Neutrophil (primary cell): Measurements from ENCODE around the gene TPK1.

ENCODE experiments used
- H3K27ac ChIP-seq: fragments of 200-600 bp; sonication (generic); 2 replicates; pipeline ENCODE4 v1.5.1; 2016; ENCODE audit warnings: mild to moderate bottlenecking, moderate library complexity
- H3K27me3 ChIP-seq: fragments of 200-600 bp; sonication (generic); 2 replicates; pipeline ENCODE4 v1.6.0; 2016; ENCODE audit warnings: mild to moderate bottlenecking
- H3K36me3 ChIP-seq: fragments of 200-600 bp; sonication (generic); 2 replicates; pipeline ENCODE4 v1.5.1; 2017
- H3K4me1 ChIP-seq, 2 experiments: fragments of 200-600 bp in 1 of 2; sonication (generic) in 1 of 2; 1 replicate in 1 of 2; 2 replicates in 1 of 2; pipeline versions ENCODE4 v1.5.1 to v1.6.1; 2013 to 2016; ENCODE audit warnings: low read depth in 1 of 2, low read length in 1 of 2, mild to moderate bottlenecking in 1 of 2, moderate library complexity in 1 of 2; ENCODE audit not compliant: control insufficient read depth in 1 of 2, insufficient read depth in 1 of 2
- H3K4me3 ChIP-seq, 2 experiments: fragments of 200-600 bp in 1 of 2; sonication (generic) in 1 of 2; 1 replicate in 1 of 2; 2 replicates in 1 of 2; pipeline ENCODE4 v1.5.1; 2013 to 2016; ENCODE audit warnings: low read depth in 1 of 2, low read length in 1 of 2, mild to moderate bottlenecking in 1 of 2, moderate library complexity in 1 of 2
- H3K9me3 ChIP-seq: fragments of 200-600 bp; sonication (generic); 2 replicates; pipeline ENCODE4 v1.5.1; 2016
- TF ChIP-seq, protein P1 (sequence below): fragments of 200-600 bp; sonication (generic); IDR thresholded peaks from 2 replicates; pipeline ENCODE4 v1.5.1; 2016; ENCODE audit warnings: antibody characterized with exemption

The TPK1 gene

GRCh38 chr7:144796919-144797318 lies 38.9 kb downstream of the TPK1 start:
- TF ChIP-seq, protein P1, sequence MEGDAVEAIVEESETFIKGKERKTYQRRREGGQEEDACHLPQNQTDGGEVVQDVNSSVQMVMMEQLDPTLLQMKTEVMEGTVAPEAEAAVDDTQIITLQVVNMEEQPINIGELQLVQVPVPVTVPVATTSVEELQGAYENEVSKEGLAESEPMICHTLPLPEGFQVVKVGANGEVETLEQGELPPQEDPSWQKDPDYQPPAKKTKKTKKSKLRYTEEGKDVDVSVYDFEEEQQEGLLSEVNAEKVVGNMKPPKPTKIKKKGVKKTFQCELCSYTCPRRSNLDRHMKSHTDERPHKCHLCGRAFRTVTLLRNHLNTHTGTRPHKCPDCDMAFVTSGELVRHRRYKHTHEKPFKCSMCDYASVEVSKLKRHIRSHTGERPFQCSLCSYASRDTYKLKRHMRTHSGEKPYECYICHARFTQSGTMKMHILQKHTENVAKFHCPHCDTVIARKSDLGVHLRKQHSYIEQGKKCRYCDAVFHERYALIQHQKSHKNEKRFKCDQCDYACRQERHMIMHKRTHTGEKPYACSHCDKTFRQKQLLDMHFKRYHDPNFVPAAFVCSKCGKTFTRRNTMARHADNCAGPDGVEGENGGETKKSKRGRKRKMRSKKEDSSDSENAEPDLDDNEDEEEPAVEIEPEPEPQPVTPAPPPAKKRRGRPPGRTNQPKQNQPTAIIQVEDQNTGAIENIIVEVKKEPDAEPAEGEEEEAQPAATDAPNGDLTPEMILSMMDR: no peak
- H3K4me1 ChIP-seq: no peaks in the 10 kb centered on the region
- H3K27ac ChIP-seq: no peak overlapping the region
- H3K4me3 ChIP-seq: no peak overlapping the region
- H3K9me3 ChIP-seq: no peaks in the 10 kb centered on the region
- no peaks in the 10 kb centered on the region for H3K27me3 ChIP-seq
- no peaks in the 10 kb centered on the region for H3K36me3 ChIP-seq

- Histone ChIP-seq H3K4me1 (no peaks in the 10 kb centered on the region), H3K27ac (no peak overlapping the region), H3K36me3 (no peaks in the 10 kb centered on the region), H3K9me3 (no peaks in the 10 kb centered on the region), H3K27me3 (no peaks in the 10 kb centered on the region), H3K4me3 (no peak overlapping the region)
- TF ChIP-seq, protein P1: no peak
Observed at GRCh38 chr7:144792050-144792449, 43.8 kb downstream of the TPK1 start.

DNA sequence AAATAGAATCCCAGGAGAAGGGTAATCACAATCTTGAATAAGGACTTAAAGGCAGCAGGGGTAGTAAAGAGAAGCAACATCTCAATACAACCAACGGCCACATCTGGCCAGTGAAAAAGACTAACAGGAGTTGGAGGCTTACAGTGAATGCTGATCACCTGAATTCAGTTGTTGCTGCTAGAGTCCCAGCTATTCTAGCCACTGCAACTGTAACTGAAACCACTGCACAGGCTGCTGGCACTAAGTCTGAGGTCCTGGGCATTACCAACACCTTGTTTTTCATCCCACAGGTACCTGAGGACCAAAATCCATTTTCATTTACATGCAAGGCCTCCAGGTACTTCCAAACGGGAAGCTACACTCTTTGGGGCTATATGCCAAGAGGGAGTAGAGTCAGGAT lies 44.4 kb downstream of the TPK1 start:
- H3K27ac ChIP-seq: no peak overlapping the region
- TF ChIP-seq, protein P1: no peak
- H3K4me3 ChIP-seq: no peak overlapping the region
- no peaks in the 10 kb centered on the region for H3K9me3 ChIP-seq
- H3K27me3 ChIP-seq: no peaks in the 10 kb centered on the region
- no peaks in the 10 kb centered on the region for H3K4me1 ChIP-seq
- no peaks in the 10 kb centered on the region for H3K36me3 ChIP-seq

DNA sequence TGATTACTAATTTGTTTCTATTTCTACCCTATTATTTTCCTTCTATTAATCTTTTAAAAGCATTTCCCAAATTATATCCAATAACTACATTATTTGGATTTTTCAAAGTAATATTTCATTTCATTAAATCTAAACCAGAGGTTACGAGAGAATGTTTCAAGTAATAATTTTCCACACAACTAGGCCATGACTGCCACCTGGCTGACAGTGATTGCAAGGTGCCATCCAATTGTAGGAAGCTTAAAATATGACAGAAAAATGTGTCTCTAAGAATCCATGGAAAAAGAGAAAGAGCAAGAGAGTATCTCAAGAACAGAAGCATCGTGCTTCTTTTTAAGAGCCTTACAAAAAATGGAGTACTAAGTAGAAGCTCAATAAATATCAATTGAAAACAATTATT lies 48.7 kb downstream of the TPK1 start:
- Histone ChIP-seq H3K4me1 (no peaks in the 10 kb centered on the region), H3K4me3 (no peak overlapping the region), H3K27me3 (no peaks in the 10 kb centered on the region), H3K9me3 (no peaks in the 10 kb centered on the region), H3K36me3 (no peaks in the 10 kb centered on the region), H3K27ac (no peak overlapping the region)
- TF ChIP-seq, protein P1: no peak

DNA sequence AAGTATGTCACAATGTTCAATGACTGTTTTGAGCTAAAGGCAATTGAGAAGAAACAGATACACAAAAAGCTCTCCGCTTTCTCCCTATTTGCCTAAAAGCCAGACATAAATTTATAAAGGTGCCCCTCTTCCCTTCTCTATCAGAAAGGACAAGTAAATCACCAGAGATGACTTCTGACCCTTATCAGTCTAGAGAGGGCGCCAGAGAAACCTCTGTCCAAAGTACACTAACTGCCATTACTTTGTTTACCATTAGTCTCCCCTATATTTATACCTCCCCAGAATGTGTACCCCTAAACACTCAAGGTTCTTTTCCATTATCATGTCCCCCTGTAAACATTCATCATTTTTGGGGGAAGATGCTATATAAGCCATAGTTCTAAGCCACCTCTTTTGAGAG lies 49.3 kb downstream of the TPK1 start:
- H3K9me3 ChIP-seq: no peaks in the 10 kb centered on the region
- H3K27ac ChIP-seq: no peak overlapping the region
- no peaks in the 10 kb centered on the region for H3K36me3 ChIP-seq
- no peaks in the 10 kb centered on the region for H3K4me1 ChIP-seq
- no peak overlapping the region for H3K4me3 ChIP-seq
- TF ChIP-seq, protein P1: no peak
- H3K27me3 ChIP-seq: no peaks in the 10 kb centered on the region

- Histone ChIP-seq H3K36me3 (no peaks in the 10 kb centered on the region), H3K4me3 (no peak overlapping the region), H3K27me3 (no peaks in the 10 kb centered on the region), H3K4me1 (no peaks in the 10 kb centered on the region), H3K27ac (no peak overlapping the region), H3K9me3 (no peaks in the 10 kb centered on the region)
- TF ChIP-seq, protein P1: no peak
Observed at GRCh38 chr7:144786079-144786478, 49.8 kb downstream of the TPK1 start.
